Measurements from ENCODE around the gene ZBTB18. TPM values are rescaled to one million over a fixed set of nuclear protein-coding genes. Genes with fewer than 3 reads are reported as not detected.

Gene ZBTB18
- total and polyA plus RNA-seq, 2 experiments from 2014 or later, result 1.2 to 10.9 TPM

- TF ChIP-seq EZH2 (IDR thresholded peaks at IDR 0.05; ENCODE audit: borderline replicate concordance) (no peak), EZH2phosphoT487 (IDR thresholded peaks at IDR 0.05; ENCODE audit: low read depth, severe bottlenecking, unreplicated experiment) (no peak)
- TF ChIP-seq, protein P1, sequence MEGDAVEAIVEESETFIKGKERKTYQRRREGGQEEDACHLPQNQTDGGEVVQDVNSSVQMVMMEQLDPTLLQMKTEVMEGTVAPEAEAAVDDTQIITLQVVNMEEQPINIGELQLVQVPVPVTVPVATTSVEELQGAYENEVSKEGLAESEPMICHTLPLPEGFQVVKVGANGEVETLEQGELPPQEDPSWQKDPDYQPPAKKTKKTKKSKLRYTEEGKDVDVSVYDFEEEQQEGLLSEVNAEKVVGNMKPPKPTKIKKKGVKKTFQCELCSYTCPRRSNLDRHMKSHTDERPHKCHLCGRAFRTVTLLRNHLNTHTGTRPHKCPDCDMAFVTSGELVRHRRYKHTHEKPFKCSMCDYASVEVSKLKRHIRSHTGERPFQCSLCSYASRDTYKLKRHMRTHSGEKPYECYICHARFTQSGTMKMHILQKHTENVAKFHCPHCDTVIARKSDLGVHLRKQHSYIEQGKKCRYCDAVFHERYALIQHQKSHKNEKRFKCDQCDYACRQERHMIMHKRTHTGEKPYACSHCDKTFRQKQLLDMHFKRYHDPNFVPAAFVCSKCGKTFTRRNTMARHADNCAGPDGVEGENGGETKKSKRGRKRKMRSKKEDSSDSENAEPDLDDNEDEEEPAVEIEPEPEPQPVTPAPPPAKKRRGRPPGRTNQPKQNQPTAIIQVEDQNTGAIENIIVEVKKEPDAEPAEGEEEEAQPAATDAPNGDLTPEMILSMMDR (IDR thresholded peaks at IDR 0.05; ENCODE audit: poor library complexity), result no peak
- no peaks in the 10 kb centered on the region for H3K9me3 ChIP-seq (ENCODE audit: low read depth)
- H3K36me3 ChIP-seq (replicated peaks; ENCODE audit: insufficient read depth, low read depth), result no peaks in the 10 kb centered on the region
- peaks cover 13% of the 10 kb centered on the region for H3K4me1 ChIP-seq (ENCODE audit: insufficient read depth)
- DNase-seq (ENCODE audit: low spot score), result peak; percentile 63
- peak overlapping the region; percentile 45 for H3K4me2 ChIP-seq
- no peaks in the 10 kb centered on the region for H3K27me3 ChIP-seq
- H2AFZ ChIP-seq, result peak overlapping the region; percentile 16
- no peaks in the 10 kb centered on the region for H4K20me1 ChIP-seq (ENCODE audit: insufficient read depth, poor library complexity, severe bottlenecking)
- 60% methylated on average over 10 of the region's 10 CpGs for WGBS (ENCODE audit: low lambda C conversion rate, missing lambda C conversion rate)
- no peak overlapping the region for H3K4me3 ChIP-seq
- H3K79me2 ChIP-seq, result no peaks in the 10 kb centered on the region
- H3K9me2 ChIP-seq (replicated peaks; ENCODE audit: insufficient read depth), result no peaks in the 10 kb centered on the region
- H3K27ac ChIP-seq, result peak overlapping the region; percentile 71
Measured at GRCh38 chr1:244104309-244105060, 53.4 kb downstream of the ZBTB18 start.

- 85% methylated on average over 3 of the region's 3 CpGs for WGBS (ENCODE audit: low lambda C conversion rate, missing lambda C conversion rate)
- TF ChIP-seq, protein P1 (IDR thresholded peaks at IDR 0.05; ENCODE audit: poor library complexity), result no peak
- TF ChIP-seq EZH2phosphoT487 (IDR thresholded peaks at IDR 0.05; ENCODE audit: low read depth, severe bottlenecking, unreplicated experiment) (no peak), EZH2 (IDR thresholded peaks at IDR 0.05; ENCODE audit: borderline replicate concordance) (no peak)
- Histone ChIP-seq H3K79me2 (no peaks in the 10 kb centered on the region), H3K4me1 (ENCODE audit: insufficient read depth) (peaks cover 13% of the 10 kb centered on the region), H4K20me1 (ENCODE audit: insufficient read depth, poor library complexity, severe bottlenecking) (no peaks in the 10 kb centered on the region), H3K4me2 (no peak overlapping the region), H2AFZ (no peak overlapping the region), H3K36me3 (replicated peaks; ENCODE audit: insufficient read depth, low read depth) (no peaks in the 10 kb centered on the region), H3K9me2 (replicated peaks; ENCODE audit: insufficient read depth) (no peaks in the 10 kb centered on the region), H3K27ac (no peak overlapping the region), H3K4me3 (no peak overlapping the region), H3K9me3 (ENCODE audit: low read depth) (no peaks in the 10 kb centered on the region), H3K27me3 (no peaks in the 10 kb centered on the region)
- no peak for DNase-seq (ENCODE audit: low spot score)
Measured at GRCh38 chr1:244106176-244106575, 55.1 kb downstream of the ZBTB18 start.

Small RNAs within 50 kb of the gene (small RNA-seq; reads per million reads assigned to genes)
- not detected for gene RN7SL148P

Other genes starting within 250 kb of the ZBTB18 start
- gene AKT3, start 201.0 kb upstream of the ZBTB18 start, total RNA-seq, result 13.0 and 16.9 TPM in 2 replicates
- gene AKT3, start 201.0 kb upstream of the ZBTB18 start, polyA plus RNA-seq, result 2.7 and 3.5 TPM in 2 replicates

Measured in hepatocyte (in vitro differentiated cells).